GM21737 (cell line): ENCODE data around the gene AK2.
"Not testable (repeated sequence)": the region's sequence is repeated elsewhere in the genome, so short reads cannot be mapped to it uniquely, and the experiment has no call there.

Source experiments
- ATAC-seq: cut with Tn5 transposase; IDR thresholded peaks from one replicate; pipeline ENCODE4 v1.9.1; 2021; ENCODE audit warnings: mild to moderate bottlenecking, moderate library complexity; ENCODE audit not compliant: unreplicated experiment

The AK2 gene

DNA sequence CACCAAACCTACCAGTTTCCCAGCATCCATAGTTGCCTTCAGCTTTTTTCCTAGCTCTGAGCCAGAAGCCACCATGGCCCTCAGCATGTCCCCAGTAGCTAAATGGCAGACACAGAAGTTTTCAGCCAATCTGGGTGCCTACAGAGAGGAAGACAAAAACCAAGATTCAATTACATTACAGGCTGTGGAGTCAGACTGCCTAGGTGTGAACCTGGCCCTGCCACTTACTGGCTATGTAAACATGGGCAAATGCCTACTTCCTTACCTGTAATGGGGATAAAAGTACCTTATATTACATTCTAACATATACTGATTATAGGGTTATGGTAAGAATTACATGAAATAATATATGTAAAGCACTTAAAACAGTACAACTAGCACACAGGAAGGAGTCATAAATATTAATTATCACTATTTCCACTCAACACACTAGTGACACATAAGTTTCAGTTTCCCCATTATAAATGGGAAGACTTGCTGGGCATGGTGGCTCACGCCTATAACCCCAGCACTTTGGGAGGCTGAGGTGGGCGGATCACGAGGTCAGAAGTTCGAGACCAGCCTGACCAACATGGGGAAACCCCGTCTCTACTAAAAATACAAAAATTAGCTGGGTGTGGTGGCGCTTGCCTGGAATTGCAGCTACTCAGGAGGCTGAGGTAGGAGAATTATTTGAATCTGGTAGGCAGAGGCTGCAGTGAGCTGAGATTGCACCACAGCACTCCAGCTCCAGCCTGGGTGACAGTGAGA lies 12.1 kb downstream of the AK2 start:
- ATAC-seq = not testable (repeated sequence)

DNA sequence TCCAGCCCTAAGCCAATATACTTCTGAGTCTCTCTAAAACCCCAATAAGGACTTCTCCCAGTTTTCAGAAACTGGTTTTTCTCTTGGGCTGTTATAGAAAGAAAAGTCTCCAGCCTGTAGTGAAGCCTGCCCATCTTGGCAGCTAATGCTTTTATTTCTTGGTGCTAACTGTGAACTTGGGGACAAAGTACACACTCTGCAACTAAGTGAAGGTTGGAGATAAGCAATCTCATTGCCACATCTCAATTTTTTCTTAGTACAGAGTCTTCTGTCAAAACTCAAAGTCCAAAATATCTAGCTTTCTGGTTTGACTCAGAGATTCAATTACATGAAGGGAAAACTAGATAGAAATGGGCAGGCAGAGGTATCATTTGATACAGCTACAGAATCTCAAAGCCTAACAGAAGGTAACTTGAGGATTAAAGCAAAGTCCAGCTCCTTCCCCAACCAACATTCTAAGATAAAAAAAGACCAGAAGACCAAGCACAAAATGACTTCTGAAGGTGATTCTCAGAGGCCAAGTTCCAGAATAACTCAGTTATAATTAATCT lies 14.0 kb downstream of the AK2 start:
- ATAC-seq = no peak

DNA sequence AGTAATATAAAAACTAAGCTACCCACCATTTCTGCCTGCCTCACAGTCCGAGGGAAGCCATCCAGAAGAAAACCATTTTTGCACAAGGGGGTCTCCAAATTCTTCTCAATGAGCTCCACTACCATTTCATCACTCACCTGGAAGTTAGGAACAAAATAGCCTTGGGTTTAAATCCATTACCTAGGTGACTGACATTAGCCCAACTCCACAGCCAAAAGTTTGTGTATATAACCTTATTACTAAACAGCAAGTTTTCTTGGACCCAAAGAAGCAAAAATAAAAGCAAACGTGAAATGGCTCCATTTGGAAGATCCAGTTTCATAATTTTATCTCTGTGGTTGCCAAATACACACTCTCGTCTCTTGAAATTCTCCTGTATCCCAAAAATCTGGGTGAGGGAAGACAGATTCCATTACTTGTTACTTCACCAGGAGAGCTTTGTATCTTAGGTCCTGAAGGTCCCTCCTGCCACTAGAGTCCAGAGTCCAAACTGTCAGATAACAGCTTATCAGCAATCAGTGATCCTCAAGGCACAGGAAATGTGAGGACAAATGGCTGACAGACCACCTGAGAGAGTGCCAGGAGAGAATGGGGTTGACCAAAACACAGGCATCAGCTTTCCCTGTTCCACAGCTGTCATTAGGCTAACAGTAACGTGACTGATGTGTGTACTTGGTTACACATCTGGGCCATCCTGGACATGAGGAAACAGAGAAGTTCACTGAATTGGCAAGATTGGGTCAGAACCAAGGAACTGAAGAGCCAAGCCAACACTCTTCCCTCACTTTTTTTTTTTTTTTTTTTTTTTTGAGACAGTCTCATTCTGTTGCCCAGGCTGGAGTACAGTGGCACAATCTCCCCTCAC lies 14.9 kb downstream of the AK2 start:
- ATAC-seq = no peak

GRCh38 chr1:33018112-33018511 lies 18.6 kb downstream of the AK2 start:
- no peak for ATAC-seq

- ATAC-seq = no peak
These were observed 19.5 kb downstream of the AK2 start for GRCh38 chr1:33017175-33017574.

DNA sequence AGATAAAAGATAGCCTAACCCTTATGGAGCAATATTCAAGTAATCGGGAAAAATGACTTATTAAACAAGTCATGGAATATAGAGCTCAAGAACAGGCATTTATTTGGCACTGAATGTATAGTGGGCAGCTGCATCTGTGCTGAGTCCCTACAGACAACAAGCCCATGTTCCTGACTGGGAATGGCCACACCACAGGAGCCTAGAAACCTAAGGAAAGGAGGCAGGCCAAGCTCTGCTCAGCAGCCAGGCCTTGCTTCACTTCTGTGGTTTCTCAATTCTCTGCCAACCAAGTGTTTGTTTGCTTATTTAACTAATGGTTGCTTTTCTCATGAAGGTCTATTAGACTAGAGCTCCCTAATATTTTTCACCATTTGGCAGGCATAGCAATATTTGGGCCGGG lies 21.5 kb downstream of the AK2 start:
- no peak for ATAC-seq

DNA sequence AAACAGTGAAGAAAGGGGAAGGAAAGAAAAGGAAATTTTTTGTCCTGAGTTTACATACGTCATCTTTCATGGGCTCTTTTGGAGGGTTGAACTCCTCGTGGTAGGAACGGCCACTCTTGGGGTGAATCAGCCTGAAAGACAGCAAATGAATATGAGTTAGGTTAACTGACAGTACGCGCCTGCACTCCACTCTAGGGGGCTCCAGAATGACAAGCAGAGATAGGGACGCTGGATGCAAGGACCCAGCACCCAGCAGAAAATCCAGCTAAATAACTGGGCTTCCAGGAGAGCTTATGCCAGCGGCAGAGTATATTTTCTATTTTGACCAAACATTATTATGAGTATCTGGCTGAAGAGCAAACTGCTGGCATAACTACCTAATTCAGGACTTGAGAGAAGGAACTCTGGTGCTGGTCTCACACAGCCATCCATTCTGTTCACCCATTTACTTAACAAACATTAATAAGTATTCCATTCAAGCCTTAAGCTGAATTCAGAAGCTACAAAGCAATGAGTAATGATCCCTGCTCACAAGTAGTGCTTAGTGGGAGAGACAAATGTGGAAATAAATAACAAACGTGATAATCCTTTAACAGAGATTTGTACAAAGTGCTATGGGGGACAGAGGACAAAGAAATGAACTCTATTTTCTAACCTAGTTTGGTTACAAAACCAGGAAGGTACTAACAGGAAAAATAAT lies 22.1 kb downstream of the AK2 start:
- ATAC-seq = no peak

- no peak for ATAC-seq
These were observed 22.9 kb downstream of the AK2 start for GRCh38 chr1:33013791-33014190.

DNA sequence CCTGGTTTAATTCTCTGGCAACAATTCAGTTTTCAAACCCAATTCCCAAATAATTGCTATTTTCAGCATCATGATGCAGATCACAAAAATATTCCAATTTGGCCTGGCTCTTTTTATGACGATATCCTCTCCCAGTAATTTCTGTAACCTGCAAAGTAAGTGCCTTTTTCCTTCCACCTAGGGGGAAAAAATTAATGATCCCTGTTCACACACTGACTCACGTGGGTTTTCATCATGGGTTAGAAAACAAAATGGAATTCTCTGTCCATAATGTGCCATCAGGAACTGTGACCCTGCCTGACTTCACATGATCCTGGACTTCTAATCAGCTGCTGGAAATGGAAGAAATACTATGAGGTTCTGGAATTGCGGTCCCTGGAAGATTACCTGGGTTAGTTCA lies 24.5 kb downstream of the AK2 start:
- ATAC-seq = no peak

GRCh38 chr1:33010932-33011731 lies 25.6 kb downstream of the AK2 start:
- ATAC-seq = no peak

DNA sequence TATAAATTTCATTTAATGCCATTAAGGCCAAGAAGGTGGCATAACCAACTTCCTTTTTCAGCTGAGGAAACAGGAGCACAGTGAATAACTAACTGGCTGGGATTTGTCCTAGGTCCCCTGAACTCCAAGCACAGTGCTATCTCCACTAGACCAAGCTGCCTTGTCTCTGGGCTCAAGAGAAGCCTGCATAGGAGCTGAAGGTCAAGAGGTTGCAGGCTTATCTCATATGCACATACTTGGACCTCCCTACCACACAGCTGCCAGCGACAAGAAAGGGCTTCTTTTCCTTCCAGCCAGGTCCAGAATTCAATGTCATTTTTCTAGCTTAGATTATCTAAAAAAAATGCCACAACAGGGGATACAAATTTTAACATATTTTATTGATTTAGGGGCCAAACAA lies 27.1 kb downstream of the AK2 start:
- no peak for ATAC-seq

DNA sequence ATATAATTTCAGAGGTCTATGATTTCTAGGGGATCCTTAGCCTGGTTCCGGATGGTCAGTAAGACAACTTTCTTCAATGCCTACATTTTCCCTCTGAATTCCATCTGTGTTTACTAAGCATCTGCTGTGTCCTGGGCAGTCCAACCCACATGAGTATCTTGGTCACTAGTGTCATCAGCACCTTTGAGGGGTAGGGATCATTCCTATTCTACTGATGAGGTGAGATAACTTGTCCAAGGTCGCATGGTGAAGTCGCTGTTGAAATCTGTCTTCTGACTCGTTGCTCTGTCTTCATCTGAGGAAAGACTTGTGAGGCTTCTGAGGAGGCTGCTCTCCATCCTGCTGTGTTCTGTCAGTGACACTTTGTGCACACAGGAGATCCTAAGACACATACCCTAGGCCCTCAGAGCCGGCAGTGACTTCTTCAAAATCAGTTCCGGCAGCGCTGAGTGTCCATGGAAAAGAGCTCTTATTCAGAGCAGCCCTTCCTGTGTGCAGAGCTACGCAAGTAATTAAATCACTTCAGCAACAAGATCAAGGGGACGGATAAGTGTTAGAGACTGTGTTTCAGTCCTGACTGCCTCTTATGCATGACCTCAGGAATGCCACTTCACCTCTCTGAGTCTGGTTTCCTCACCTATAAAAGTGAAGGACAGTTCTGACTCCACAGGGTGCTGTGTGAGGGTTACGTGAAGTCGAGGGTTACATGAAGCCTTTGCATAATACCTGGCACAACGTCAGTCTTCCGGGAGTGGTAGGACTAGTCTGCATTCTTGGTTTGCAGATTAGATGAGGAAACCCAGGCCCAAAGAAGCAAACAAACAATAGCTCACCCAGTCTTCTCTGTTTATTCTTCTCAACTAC lies 28.4 kb downstream of the AK2 start:
- ATAC-seq = no peak

DNA sequence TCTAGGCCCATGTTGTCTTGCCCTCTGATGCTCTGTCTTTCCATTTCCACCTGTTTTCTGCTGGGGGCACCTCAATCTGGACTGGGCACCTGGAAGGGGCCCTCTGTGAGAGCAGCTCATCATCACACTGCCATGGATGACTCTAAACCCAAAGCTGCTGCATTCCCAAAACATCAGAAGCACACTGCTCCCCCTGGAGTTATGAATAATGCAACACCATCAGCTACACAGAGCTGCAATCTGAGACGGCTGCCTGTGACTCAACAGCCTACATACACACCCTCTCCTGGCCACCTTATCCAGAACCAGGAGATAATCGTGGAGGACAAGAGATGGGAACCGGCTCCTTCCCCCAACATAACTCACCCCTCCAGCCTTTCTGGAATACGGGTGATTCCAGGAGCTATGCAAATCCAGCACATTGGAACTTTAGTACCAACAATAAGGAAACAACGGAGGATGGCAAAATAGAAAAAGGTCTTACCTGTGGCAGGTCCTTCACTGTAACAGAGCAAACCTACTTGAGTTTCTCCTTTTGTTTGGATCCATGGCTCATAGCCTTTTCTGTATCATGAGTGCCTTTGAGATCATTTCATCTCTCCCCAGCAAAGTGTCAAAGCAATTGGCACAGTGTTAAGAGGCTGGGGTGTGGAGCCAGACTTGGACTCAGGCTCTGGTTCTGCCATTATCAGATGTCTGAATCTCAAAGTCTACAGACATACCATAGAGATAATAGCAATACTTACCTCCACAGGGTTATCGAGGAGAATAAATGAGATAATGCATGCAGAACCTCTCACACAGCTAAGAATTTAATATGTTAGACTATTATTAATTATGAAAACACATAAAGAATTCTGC lies 29.3 kb downstream of the AK2 start:
- ATAC-seq = no peak

DNA sequence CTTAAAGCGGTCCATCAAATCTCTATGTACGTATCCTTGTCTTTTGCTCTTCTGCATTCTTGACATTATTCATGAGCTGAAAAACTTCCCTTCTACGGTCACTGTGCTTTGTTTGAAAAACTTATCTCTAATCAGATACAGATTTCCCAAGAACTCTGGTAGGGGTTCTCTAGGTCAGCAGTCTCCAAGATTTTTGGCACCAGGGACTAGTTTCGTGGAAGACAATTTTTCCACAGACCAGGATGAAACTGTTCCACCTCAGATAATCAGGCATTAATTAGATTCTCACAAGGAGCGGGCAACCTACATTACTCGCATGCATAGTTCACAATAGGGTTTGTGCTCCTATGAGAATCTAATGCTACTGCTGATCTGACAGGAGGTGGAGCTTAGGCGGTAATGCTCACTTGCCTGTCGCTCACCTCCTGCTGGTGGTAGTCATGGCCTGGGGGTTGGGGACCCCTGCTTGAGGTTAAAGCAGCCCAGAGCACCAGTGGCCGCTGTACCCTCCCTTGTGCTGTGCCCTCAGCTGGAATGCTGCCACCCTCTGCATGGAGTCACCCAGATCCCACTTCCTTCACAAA lies 30.8 kb downstream of the AK2 start:
- no peak for ATAC-seq

DNA sequence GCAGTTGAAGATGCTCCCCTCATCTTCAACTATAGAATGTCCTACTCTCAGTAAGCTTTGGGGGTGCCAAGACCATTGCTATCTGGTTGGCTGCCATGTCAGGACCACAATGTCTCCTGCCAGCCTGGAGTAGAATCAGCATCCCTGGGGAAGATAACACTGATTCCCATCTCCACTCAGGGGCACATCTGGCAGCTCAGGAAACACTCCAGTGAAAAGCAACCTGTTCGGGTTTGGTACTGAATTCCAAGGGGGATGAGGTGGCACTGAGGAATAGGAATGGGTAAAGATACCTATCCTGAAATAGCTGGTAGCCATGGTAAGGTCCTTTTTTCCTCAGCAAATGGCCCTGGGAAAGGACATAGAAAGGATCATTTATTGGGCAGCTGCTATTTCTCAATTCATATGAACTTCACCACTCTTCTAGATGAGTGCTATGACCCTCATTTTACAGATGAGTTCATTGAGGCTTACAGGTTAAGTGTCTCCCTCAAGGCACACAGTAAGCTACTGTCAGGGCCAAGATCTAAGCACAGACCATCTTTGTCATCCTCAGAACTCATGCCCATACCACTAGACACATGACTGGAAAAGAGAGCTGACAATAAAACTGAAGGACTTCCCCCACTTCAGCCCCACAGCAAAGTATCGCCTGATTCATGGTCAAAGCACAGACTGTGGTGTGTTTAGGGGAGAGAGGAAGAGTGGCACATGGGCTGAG lies 31.4 kb downstream of the AK2 start:
- no peak for ATAC-seq

DNA sequence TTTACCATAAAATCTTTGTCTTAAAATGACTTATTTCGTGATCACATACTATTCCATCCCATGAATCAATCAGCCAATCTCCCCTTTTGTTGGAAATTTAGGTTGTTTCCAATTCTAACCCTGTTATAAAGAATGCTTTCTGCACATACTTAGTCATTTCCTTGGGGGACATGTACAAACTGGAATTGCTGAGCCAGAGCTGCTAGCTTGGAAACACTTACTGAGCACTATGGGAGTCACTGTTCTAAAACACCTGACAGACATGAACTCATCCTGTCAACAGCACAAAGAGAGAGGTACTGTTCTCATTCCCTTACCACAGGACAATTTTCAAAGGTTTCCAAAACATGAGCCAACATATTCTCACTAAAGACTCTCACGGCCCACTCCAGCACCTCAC lies 32.1 kb downstream of the AK2 start:
- ATAC-seq = no peak

- no peak for ATAC-seq
These were observed 33.0 kb downstream of the AK2 start for GRCh38 chr1:33003657-33004056.

DNA sequence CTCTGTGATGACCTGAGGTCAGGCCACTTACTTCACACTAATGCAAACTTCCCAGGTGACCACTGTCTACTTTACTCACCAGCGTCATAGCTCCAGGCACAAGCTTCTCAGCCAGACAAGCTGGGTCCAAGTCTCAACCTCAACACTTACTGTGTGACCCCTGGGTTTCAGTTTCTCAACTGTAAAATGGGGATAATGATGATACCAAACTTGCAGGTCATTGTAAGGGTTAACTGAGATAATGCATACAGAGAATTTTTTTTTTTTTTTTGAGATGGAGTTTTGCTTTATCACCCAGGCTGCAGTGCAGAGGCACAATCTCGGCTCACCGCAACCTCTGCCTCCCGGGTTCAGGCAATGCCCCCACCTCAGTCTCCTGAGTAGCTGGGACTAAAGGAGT lies 34.7 kb downstream of the AK2 start:
- ATAC-seq = no peak
